GM18868 (cell line): ENCODE data around the gene CD93.
A peak's percentile ranks its signal among the peaks of the same experiment; 100 is the strongest.

Experiments used
- ATAC-seq: cut with Tn5 transposase; IDR thresholded peaks from one replicate; pipeline ENCODE4 v1.9.1; 2021; ENCODE audit warnings: mild to moderate bottlenecking, moderate library complexity; ENCODE audit not compliant: unreplicated experiment

Gene CD93

GRCh38 chr20:23061734-23062561 is 24.2 kb downstream of the CD93 start:
- ATAC-seq: no peak

GRCh38 chr20:23061262-23061661 is 24.9 kb downstream of the CD93 start:
- no peak for ATAC-seq

GRCh38 chr20:23060629-23061028 is 25.5 kb downstream of the CD93 start:
- no peak for ATAC-seq

- ATAC-seq: no peak
These were observed 26.3 kb downstream of the CD93 start for GRCh38 chr20:23059846-23060245.

GRCh38 chr20:23059001-23059400 is 27.1 kb downstream of the CD93 start:
- ATAC-seq: no peak

- ATAC-seq: no peak
These were observed 27.9 kb downstream of the CD93 start for GRCh38 chr20:23058240-23058639.

- no peak for ATAC-seq
These were observed 33.2 kb downstream of the CD93 start for GRCh38 chr20:23052904-23053303.

- ATAC-seq: no peak
These were observed 35.1 kb downstream of the CD93 start for GRCh38 chr20:23050847-23051627.

- ATAC-seq: no peak
These were observed 35.9 kb downstream of the CD93 start for GRCh38 chr20:23050076-23050838.

GRCh38 chr20:23049201-23050075 is 36.7 kb downstream of the CD93 start, which contains the start of gene THBD:
TSS of gene THBD (minus strand) at chr20:23049672. CDS start at chr20:23049504, 168 bp downstream.
- peak; percentile 25 for ATAC-seq

- ATAC-seq: peak; percentile 39
These were observed 37.6 kb downstream of the CD93 start for GRCh38 chr20:23048283-23049200.

- no peak for ATAC-seq
These were observed 38.3 kb downstream of the CD93 start for GRCh38 chr20:23047738-23048214.

- ATAC-seq: no peak
These were observed 39.0 kb downstream of the CD93 start for GRCh38 chr20:23047001-23047737.

- ATAC-seq: no peak
These were observed 39.7 kb downstream of the CD93 start for GRCh38 chr20:23046431-23046830.

GRCh38 chr20:23043376-23043775 is 42.7 kb downstream of the CD93 start:
- ATAC-seq: no peak

GRCh38 chr20:23042270-23042669 is 43.9 kb downstream of the CD93 start:
- ATAC-seq: no peak

- no peak for ATAC-seq
These were observed 46.1 kb downstream of the CD93 start for GRCh38 chr20:23039885-23040508.
